ENCODE results near the gene TEKT5. TPM values are rescaled to one million over a fixed set of nuclear protein-coding genes. Genes with fewer than 3 reads are reported as not detected.

Gene TEKT5
- total and polyA plus RNA-seq, 11 donors, result 0.51 to 2.8 TPM; not detected in 9

DNA sequence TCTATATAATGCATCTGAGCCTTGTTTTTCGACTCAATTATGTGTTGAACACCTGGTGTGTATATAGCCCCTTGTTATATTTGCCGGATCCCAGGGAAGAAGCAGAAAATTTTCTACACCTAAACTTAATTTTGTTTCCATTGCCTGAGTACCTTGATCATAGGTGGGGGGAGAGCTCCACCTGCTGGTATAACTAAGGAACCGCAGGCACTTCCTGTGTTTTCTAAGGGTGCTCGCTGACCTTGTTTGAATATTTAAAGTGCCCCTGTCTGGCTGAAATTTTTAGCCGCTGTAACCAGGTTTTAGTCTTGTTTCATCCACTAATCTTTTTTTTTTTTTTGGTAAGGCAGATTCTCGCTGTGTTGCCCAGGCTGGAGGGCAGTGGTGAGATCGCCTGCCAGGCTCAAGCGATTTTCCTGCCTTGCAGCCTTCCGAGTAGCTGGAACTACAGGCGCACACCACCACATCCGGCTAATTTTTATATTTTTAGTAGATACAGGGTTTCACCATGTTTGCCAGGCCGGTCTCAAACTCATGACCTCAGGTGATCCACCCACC, 42.4 kb upstream of the TEKT5 start:
- H3K36me3 ChIP-seq, result no peaks in the 10 kb centered on the region
- peaks cover 5 to 24% (median 18%) of the 10 kb centered on the region in 12 donors for H3K4me1 ChIP-seq
- TF ChIP-seq, protein P1, sequence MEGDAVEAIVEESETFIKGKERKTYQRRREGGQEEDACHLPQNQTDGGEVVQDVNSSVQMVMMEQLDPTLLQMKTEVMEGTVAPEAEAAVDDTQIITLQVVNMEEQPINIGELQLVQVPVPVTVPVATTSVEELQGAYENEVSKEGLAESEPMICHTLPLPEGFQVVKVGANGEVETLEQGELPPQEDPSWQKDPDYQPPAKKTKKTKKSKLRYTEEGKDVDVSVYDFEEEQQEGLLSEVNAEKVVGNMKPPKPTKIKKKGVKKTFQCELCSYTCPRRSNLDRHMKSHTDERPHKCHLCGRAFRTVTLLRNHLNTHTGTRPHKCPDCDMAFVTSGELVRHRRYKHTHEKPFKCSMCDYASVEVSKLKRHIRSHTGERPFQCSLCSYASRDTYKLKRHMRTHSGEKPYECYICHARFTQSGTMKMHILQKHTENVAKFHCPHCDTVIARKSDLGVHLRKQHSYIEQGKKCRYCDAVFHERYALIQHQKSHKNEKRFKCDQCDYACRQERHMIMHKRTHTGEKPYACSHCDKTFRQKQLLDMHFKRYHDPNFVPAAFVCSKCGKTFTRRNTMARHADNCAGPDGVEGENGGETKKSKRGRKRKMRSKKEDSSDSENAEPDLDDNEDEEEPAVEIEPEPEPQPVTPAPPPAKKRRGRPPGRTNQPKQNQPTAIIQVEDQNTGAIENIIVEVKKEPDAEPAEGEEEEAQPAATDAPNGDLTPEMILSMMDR (IDR thresholded peaks at IDR 0.05), result peak; percentile 88 to 96 (median 94)
- no peak for TF ChIP-seq POLR2A (IDR thresholded peaks at IDR 0.05)
- peak; percentile 19 to 63 (median 55) for ATAC-seq
- no peaks in the 10 kb centered on the region for H3K27me3 ChIP-seq
- peak in 4 of 5 donors; percentile 44 to 68 (median 63) for DNase-seq
- peak overlapping the region in 6 of 12 donors; percentile 2 to 22 (median 10) for H3K4me3 ChIP-seq
- 22 to 31% (median 28%) methylated on average over 12 of the region's 12 CpGs for WGBS, 4 donors
- intact Hi-C loops (cut with DNase I), result loop anchor here (1.0 to 10.0 kb wide), 16 partner anchors 155 to 482 kb away; partner anchors contain the start of genes EMP2 (in 2 of the 10) and ATF7IP2 (in 1 of the 10)
- peak overlapping the region in 11 of 12 donors; percentile 68 to 94 (median 85) for H3K27ac ChIP-seq
- peaks cover 0 to 10% (median 0%) of the 10 kb centered on the region in 12 donors for H3K9me3 ChIP-seq

GRCh38 chr16:10731790-10732189, 37.1 kb upstream of the TEKT5 start:
- intact Hi-C loops (cut with DNase I), result loop anchor here in 7 of 10 donors (5.0 to 10.0 kb wide), 4 partner anchors 347 to 477 kb away; partner anchors contain the start of gene ATF7IP2 (in 1 of the 7)
- 63 to 71% (median 66%) methylated on average over 7 of the region's 7 CpGs for WGBS, 4 donors
- Histone ChIP-seq H3K4me3 (no peak overlapping the region), H3K4me1 (peaks cover 0 to 1% (median 0%) of the 10 kb centered on the region in 12 donors), H3K27me3 (no peaks in the 10 kb centered on the region), H3K36me3 (no peaks in the 10 kb centered on the region), H3K9me3 (peaks cover 0 to 10% (median 0%) of the 10 kb centered on the region in 12 donors), H3K27ac (no peak overlapping the region)
- DNase-seq (peak in 1 of 5 donors; percentile 40), ATAC-seq (peak in 3 of 4 donors; percentile 28 to 74 (median 73))
- TF ChIP-seq, protein P1 (IDR thresholded peaks at IDR 0.05), result no peak
- no peak for TF ChIP-seq POLR2A (IDR thresholded peaks at IDR 0.05)

GRCh38 chr16:10729104-10730048, 34.6 kb upstream of the TEKT5 start:
- DNase-seq (no peak), ATAC-seq (peak in 3 of 4 donors; percentile 20 to 69 (median 64))
- H3K36me3 ChIP-seq, result no peaks in the 10 kb centered on the region
- H3K4me1 ChIP-seq, result no peaks in the 10 kb centered on the region
- TF ChIP-seq POLR2A (IDR thresholded peaks at IDR 0.05), result no peak
- TF ChIP-seq, protein P1 (IDR thresholded peaks at IDR 0.05), result no peak
- H3K9me3 ChIP-seq, result peaks cover 0 to 10% (median 0%) of the 10 kb centered on the region in 12 donors
- intact Hi-C loops (cut with DNase I), result loop anchor here in 7 of 10 donors (5.0 to 10.0 kb wide), 4 partner anchors 345 to 475 kb away; partner anchors contain the start of gene ATF7IP2 (in 1 of the 7)
- no peak overlapping the region for H3K4me3 ChIP-seq
- H3K27me3 ChIP-seq, result no peaks in the 10 kb centered on the region
- WGBS, 4 donors, result 66 to 72% (median 71%) methylated on average over 19 of the region's 19 CpGs
- H3K27ac ChIP-seq, result no peak overlapping the region

Measured in heart left ventricle (tissue), 16 donors.